ENCODE measurements around the gene C11orf16.

- TF ChIP-seq POLR2AphosphoS5 (IDR thresholded peaks at IDR 0.05) (no peak), POLR2A (IDR thresholded peaks at IDR 0.05) (no peak), CTCF (IDR thresholded peaks at IDR 0.05) (no peak)
Observed at GRCh38 chr11:8937159-8937558, 4.4 kb upstream of the C11orf16 start.
